C4-2B (cell line): ENCODE data around the gene EXD3.

ENCODE experiments used
- H3K27ac ChIP-seq: fragments of 450-650 bp; 2 replicates; pipeline ENCODE4 v1.5.1; 2017
- CTCF ChIP-seq: fragments of 450-650 bp; conservative IDR thresholded peaks from 2 replicates; pipeline ENCODE4 v1.5.1; 2017; ENCODE audit warnings: mild to moderate bottlenecking
- ZFX ChIP-seq: fragments of 450-650 bp; IDR thresholded peaks from 2 replicates; pipeline ENCODE4 v1.6.1; 2017

The EXD3 gene

GRCh38 chr9:137456061-137456863, 33.3 kb upstream of the EXD3 start:
- no peak for TF ChIP-seq CTCF
- TF ChIP-seq ZFX, result no peak
- no peak overlapping the region for H3K27ac ChIP-seq

GRCh38 chr9:137455359-137455991, 32.5 kb upstream of the EXD3 start:
- no peak for TF ChIP-seq CTCF
- TF ChIP-seq ZFX, result no peak
- H3K27ac ChIP-seq, result peak overlapping the region; percentile 18

- peak overlapping the region; percentile 18 for H3K27ac ChIP-seq
- TF ChIP-seq ZFX (no peak), CTCF (no peak)
Measured at GRCh38 chr9:137454597-137455358, 31.8 kb upstream of the EXD3 start.

GRCh38 chr9:137454145-137454596, 31.2 kb upstream of the EXD3 start:
- peak overlapping the region; percentile 18 for H3K27ac ChIP-seq
- TF ChIP-seq ZFX, result no peak
- no peak for TF ChIP-seq CTCF

GRCh38 chr9:137453643-137454081, 30.7 kb upstream of the EXD3 start:
- H3K27ac ChIP-seq, result peak overlapping the region; percentile 18; the same call in 1 of the 2 replicates
- TF ChIP-seq CTCF (no peak), ZFX (no peak)

GRCh38 chr9:137452761-137453642, 30.0 kb upstream of the EXD3 start:
- TF ChIP-seq ZFX (no peak), CTCF (no peak)
- peak overlapping the region; percentile 18; the same call in 1 of the 2 replicates for H3K27ac ChIP-seq
